T-helper 2 cell treated with Interferon-gamma antibody and Interleukin-4, amounts not matched to agents 100 ng/mL and 5 ng/mL, for 36 hours (primary cell): ENCODE measurements around the gene RBFA. TPM values are rescaled to one million over a fixed set of nuclear protein-coding genes. Genes with fewer than 3 reads are reported as not detected.

Experiments used
- intact Hi-C: fragments of 100-400 bp; cut with micrococcal nuclease; formaldehyde crosslinking; loops from one replicate; pipeline ENCODE4 v1.15.1; 2023
- total RNA-seq: library from RNA; stranded (reverse); gene quantifications from 2 replicates; pipeline ENCODE4 v1.2.3, GENCODE V29; 2022

Gene RBFA
- total RNA-seq, 1 donor from 2014 or later = 31.0 TPM

GRCh38 chr18:80070825-80071224, 36.6 kb downstream of the RBFA start:
- intact Hi-C loops = no loop called here

GRCh38 chr18:80074183-80074582, 39.9 kb downstream of the RBFA start:
- intact Hi-C loops = no loop called here

- intact Hi-C loops = no loop called here
These were observed 40.5 kb downstream of the RBFA start for GRCh38 chr18:80074697-80075096.

- intact Hi-C loops = no loop called here
These were observed 41.7 kb downstream of the RBFA start for GRCh38 chr18:80075940-80076339.

- intact Hi-C loops = no loop called here
These were observed 42.1 kb downstream of the RBFA start for GRCh38 chr18:80076379-80076778.

GRCh38 chr18:80077873-80078272, 43.6 kb downstream of the RBFA start:
- intact Hi-C loops = no loop called here

Other genes starting within 250 kb of the RBFA start
- not detected in 2 replicates for gene KCNG2, start 236.5 kb upstream of the RBFA start, total RNA-seq
- 34.9 and 37.8 TPM in 2 replicates for gene SLC66A2, start 82.8 kb upstream of the RBFA start, total RNA-seq
- gene HSBP1L1, start 69.8 kb upstream of the RBFA start, total RNA-seq = 7.0 and 8.0 TPM in 2 replicates
- gene TXNL4A, start 45.9 kb upstream of the RBFA start, total RNA-seq = 130 and 136 TPM in 2 replicates
- gene ADNP2, start 74.8 kb downstream of the RBFA start, total RNA-seq = 27.1 and 28.6 TPM in 2 replicates
- gene PARD6G, start 213.1 kb downstream of the RBFA start, total RNA-seq = 0.05 and 0.07 TPM in 2 replicates